Islet of Langerhans (tissue), 1 donor: ENCODE data around the gene GPRC5B.

Source experiments
- FAIRE-seq: peaks from one replicate; lab custom pipeline; 2011; peaks lifted over from hg19 to GRCh38; lab: Jason Lieb, UNC

GPRC5B gene

GRCh38 chr16:19810817-19811731, 73.6 kb downstream of the GPRC5B start:
- no peak for FAIRE-seq

GRCh38 chr16:19809693-19810092, 75.0 kb downstream of the GPRC5B start:
- FAIRE-seq: no peak

- FAIRE-seq: no peak
Observed at GRCh38 chr16:19809121-19809635, 75.5 kb downstream of the GPRC5B start.

GRCh38 chr16:19808061-19808641, 76.5 kb downstream of the GPRC5B start:
- FAIRE-seq: no peak
